Activated CD8-positive, alpha-beta memory T cell treated with anti-CD3 and anti-CD28 coated beads for 48 hours (primary cell): Measurements from ENCODE around the gene ADD2.

Experiments
- DNase-seq, 3 experiments: peaks; one replicate each; pipeline ENCODE4 v3.0.0-alpha.2; 2020; ENCODE audit warnings: low read depth in 2 of 3, low spot score in 2 of 3

ADD2 gene

DNA sequence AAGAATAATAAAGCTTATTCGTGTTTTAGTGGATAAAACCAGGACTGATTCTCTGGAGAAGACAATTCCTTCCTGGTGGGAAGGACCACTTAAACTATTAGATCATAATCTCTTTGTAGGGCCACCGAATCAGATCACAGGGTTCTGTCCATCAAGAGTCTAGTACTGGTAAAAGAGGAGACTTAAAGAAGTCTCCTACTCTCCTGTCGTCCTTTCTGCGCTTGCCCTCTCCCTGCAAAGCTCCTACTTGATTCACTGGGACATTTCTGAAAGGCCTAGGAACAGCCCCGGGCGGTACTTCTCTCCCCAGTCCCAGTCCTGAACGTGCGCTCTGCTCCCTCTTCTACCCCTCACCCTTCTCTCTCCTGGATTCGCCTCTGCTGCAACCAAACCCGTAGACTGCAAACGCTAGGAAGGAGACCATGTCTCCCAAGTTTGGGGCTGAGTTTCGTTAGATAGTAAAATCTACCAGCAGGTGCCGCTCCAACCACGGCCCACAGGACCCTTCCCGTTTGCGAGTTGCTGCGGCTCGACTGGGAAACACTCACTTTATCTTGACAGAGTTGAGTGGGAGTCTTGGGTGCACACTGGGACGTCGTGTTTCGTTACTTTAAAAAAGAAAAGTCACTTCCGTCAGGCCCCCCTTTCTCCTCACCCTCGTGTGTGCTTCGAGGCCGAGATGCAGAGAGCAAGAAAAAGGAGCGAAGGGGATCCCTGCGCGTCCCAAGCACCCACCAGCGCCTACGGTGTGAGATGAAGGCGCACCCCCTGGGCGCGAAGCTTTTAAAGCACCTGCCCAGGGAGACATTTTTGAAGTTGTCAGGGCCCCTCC lies 21.5 kb upstream of the ADD2 start:
- DNase-seq = peak; percentile 31 to 49 (median 46)

DNA sequence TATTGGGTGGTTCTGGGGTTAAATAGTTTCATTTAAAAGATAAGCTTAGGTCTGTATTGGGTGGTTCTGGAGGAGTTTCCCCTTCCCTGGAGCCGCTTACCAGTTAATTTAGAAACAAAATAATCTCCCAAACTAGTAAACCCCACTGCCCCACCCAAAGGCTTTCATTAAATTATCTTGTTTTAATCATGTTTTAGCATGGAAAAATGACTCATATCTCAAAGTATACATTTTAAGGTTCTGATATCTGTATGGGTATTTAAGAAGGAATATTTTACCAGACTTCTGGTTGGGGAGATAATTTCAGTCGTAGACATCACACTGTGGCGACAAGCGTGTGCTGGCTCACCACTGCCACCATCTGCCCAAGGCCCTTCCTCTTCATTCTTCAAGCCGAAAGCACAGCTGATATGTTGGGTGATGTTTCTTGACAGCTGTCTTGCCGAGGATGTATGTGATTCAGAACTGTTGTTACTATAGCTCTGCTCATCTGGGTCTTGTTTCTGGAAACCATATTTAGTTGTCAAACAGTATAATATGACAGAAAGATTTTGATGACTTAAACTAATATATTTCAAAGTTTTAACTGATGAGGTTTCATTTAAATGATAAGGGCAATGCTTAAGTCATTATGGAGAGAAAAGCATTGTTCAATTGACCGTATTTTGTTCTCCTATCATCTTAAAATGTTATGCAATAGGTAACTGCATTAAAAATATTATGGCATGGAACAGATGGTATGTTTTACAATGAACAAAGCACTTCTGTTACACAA lies 17.3 kb upstream of the ADD2 start:
- no peak for DNase-seq

DNA sequence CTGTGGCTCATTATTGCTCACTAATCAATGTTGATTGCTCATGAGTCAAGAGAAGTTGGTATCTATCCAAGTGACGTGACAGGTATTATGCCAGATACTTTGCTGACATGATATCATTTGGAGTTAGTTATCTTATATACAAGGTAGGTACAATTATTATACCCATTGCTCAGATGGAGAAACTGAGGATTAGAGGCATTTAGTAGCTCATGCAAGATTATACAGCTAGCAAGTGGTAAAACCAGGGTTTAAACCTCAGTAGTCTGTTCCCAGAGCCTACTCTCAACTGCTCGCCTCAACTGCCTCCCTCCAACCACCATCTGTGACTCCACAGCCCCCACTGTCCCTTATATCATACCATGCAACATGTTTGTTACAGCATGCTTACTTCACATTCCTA lies 16.3 kb upstream of the ADD2 start:
- DNase-seq = no peak

DNA sequence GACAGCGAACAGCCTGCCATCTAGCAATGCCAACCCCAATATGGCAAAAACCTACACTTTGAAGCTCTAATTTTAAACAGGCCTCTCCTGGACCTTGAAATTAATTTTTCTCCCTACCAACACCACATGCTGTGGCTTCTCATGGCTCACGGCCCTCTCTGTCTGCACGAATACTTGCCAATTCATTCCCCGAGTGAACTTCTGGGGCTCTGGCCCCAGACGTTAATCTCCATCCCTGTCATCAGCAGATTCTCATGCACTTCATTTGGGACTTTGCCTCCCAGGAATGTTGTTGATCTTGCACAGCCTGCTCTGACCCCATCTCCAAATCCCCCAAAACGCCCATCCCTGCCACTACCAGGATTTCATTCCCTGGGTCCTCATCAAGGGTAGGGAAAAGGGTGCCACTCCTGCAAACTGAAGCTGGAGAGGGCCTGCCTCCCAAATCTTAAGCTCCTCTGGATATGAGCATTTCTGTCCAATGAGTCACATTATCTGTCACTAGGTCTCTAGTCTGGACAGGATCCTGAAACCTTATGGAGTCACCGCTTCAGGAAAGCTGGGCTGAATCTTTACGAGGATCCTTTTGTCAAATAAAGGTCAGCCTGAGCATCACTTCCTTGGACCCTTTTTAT lies 12.0 kb upstream of the ADD2 start:
- no peak for DNase-seq

DNA sequence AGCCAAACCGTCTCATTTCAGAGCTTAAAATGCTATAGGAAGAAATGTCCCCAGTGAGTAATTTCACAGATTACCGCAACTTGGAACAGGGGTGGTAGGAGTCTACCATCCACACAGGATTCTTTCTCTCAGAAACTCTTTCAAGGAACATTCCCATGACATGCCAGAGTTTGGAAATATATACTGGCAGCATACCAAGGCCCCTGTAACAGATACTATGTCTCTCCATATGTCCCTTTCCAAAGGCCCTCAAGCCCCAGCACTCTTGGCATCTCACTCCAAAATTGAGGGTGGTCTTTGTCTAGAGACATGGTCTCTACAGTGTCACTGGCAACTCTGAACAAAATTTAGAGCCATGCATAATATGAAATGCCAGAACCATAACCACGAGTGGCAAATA lies 11.5 kb upstream of the ADD2 start:
- no peak for DNase-seq

DNA sequence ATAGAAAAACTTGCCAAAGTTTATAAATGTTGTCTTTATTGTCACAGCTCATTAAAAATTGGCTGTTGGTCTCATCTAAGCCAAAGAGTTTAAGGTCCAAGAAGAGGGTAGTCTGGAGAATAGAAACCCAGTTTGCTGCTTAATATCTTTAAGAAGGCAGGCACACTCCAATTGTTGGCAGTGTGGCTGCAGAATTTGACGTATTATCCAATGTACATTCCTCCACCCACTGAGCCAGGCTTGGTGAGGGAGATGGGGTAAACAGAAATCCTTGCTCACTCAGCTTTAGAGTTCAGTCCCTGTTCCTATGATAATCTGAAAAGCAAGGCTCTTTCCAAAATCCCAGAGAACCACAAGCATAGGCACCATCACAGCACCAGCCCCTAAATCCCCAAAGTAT lies 10.7 kb upstream of the ADD2 start:
- no peak for DNase-seq

DNA sequence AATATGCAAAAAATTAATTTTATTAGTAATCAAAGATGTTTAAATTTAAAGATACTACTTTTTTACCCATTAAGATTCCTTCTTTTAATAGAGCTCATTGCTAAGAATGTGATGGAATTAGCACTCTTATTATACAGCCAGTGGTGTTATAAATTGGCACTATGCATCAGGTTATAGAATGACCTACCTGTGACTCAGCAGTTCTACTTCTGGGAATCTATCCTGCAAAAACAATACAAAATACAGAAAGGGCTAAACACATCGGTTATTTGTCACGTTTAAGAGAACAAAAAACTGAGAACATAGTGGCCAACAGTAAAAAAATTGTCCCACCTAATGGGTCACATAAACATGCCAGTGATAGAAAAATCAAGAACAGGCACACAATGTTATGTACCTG lies 9.4 kb upstream of the ADD2 start:
- DNase-seq = no peak

DNA sequence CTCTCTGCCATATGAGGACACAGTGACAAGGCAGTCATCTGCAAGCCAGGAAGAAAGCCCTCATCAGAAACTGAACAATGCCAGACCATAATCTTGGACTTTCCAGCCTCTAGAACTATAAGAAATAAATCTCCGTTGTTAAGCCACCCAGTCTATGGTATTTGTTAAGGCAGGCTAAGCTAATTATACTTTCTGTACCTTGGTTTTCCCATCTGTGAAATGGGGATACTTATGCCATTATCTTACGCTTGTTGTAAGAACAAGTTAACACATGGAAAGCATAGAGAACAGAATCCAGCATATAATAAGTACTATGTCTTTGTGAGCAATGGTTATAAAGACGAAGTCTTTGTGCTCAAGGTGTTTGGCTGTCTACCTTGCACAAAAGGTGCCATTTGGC lies 8.3 kb upstream of the ADD2 start:
- DNase-seq = no peak

DNA sequence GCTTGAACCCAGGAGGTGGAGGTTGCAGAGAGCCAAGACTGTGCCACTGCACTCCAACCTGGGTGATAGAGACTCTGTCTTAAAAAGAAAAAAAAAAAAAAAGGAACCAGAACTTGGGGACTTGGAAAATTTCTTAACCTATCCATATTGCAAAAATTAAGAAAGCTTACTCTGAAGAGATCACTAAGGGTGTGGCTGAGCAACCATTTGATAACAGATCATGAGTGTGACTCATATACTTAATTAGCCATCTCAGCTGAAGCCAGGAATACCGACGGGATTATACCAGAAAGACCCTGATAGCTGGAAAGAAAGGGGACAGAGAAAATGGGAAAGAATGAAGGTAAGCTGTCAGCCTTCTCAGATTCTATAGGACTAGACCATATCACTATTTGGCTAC lies 7.1 kb upstream of the ADD2 start:
- no peak for DNase-seq

DNA sequence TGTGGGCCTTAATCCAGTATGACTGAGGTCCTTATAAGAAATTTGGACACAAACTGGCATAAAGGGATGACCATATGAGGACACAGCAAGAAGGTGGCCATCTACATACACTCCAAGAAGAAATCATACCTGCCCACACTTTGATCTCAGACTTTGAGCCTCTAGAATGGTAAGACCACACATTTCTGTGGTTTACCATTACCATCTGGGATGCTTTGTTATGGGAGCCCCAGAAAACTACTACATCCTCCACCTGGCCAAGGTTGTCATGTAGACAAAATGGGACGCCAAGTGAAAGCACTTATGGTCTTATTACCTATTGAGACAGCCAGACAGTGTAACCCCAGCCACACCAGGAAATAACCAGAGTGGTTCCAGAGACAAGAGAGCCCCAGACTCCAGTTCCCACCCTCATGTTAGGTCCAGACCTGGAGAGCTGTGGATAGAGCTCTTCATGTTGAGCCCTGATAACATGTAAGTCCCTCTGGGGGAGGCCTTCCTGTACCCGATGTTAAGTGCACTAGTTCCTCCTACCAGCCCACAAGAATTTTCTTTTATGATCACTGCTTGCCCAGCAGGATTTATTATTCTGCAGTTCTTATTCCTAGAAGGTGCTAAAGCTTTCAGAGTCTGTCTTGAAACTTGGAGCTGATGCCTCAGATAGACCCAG lies 4.6 kb upstream of the ADD2 start:
- DNase-seq = no peak

DNA sequence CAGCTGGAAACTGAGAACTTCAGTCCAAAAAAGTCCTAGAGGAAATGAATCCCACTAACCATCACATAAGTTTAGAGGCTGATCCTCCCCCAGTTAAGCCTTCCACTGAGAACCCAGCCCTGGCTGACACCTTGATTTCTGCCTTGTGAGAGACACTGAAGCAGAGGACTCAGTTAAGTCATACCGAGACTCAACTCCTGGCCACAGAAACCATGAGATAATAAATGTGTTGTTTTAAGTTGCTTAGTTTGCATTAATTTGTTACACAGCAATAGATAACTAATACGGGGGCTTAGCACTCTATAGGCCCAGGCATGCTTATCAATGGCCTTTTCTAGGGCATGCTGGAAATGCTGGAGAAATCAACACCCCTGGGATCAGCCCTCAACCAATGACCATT lies 3.4 kb upstream of the ADD2 start:
- no peak for DNase-seq

DNA sequence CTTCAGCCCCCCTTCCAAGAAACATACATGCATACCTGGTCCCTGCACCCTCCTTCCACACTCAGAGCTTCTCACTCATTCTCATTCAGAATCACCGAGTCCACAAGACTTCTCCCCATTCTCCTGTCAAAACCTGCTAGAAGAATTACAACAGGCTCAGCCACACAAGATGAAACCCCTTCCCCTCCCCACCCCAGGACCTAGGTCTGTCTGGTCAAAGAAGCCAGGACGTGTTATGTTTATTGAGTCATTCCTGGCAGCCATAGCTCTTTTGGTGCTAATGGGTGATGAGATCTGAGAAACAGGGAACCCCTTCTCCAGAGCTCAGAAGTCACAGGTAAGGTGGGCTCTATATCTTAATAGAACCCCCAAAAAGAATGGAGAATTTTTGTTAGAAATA lies 1.4 kb upstream of the ADD2 start:
- DNase-seq = no peak

DNA sequence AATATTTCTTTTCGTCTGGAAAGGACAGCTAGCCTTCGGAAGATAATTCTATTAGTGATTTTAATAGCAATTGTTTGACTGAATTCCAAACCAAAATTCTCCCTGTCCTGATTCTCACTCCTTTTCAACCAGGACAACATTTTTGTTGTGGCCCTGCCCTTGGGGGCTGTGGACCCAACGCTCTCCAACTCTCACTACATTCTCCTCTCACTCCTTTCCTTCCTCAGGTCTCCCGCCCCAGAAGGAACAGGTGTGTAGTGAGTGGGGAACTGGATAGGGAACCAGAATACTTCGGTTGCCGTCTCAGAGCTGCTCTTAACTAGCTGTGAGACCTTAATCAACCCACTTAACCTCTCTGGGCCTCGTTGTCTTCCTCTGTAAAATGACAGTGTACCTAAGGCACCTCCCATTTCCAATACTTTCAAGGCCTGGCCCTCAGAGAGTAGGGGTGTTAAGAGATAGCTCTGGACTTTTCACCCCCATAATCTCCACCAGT lies 638 bp upstream of the ADD2 start:
- no peak for DNase-seq

DNA sequence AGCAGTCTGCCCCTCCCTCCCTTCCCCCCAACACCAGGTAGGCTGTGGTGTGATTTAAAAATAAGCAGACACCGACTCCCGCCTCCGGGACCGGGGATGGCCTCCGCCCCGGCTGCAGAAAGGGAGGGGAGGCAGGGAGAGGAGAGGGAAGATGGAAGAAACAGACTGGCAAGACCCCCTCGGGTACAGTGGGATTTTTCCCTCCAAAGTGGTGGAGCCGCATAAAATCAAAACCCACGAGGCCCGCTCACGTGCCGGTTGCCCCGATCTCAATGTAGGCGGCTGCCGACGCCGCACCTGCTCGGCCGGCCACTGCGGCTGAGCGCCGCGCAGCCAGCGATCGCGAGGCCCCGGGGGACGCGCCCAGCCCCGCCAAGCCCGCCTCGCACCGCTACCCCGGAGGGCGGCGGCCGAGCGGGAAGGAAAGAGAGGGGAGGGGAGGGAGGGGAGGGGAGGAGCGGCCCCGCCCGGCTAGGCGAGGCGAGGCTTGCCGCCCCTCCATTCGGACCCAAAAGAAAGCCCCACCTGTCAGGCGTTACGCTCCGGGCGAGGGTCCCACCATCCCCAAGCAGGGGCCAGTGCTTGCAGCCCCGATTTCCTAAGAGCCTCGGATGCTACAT lies 811 bp downstream of the ADD2 start:
- DNase-seq = no peak

DNA sequence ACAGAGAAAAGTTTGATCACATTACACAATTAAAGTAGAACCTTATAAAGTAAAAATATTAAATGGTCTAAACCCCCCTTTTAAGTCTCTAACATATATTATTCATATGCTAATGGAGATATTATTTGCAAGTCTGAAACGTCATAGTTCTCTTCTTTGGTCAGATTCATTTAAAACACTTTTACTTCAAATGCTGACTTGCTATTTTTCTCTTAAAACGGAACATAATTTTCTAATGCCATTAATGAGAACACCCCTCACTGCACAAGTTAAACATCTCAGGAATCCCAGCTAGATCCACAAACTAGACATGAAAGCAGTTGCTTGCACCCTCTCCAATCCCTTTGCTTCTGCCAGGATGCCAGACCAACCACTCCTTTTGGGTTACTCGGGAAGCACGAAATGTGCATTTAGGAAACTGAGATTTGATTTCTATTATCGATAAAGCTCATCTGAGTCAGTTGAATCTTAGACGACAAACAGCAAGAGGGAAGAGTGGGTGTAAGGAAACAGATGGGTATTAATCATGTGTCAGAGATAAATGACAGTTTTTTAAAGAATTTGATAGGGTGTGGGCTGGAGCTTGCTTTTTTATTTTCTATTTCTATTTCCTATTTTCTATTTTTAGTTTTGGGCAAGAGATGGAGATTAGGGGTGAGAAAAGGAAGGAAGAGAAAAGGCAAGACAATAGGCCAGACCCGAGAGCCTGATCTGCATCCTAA lies 1.5 kb downstream of the ADD2 start:
- no peak for DNase-seq

DNA sequence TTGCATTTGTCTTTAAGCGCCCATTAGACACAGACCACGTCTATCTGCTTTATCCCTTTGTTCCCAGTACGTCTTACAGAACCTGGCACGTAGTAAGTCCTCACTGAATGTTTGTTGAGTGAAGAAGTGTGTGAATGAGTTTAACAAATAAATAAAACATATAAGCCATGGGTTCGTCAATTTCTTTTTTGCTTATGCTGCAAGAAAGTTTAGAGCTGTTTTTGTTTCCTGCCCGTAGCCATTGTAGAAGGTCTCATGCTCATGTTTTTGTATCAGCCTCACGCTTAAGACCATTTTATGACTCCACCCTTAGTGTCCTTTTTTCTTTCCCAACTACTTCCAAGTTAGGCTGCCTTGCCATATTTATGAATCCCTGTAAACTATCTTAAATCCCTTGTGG lies 2.5 kb downstream of the ADD2 start:
- no peak for DNase-seq

DNA sequence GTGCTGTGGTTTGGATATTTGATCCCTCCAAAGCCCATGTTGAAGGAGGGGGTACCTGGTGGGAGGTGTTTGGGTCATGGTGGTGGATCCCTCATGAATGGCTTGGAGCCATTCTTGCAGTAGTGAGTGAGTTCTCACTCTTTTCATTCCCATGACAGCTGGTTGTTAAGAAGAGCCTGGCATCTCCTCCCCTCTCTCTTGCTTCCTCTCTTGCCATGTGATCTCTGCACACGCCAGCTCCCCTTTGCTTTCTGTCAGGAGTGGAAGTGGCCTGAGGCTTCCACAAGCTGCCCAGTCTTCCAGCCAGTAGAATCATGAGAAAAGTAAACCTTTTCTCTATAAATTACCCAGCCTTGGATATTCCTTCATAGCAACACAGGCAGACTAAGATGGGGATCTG lies 8.6 kb downstream of the ADD2 start:
- no peak for DNase-seq

DNA sequence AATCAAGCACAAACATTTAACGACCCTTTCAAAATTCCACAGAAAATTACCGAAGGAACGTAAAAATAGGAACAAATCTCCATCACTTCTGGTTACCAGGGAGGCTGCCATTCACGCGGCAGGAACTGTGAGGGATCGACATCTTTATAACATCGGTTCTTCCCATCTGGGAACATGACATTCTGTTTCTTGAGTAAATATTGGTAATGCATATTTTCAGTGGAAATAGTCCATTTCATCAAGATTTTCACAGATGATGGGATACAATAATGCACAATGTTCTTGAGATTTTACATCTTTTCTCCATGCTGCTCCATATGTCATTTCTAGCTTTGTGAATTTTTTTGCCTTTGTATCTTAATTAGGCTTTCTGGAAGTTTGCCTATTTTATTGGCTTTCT lies 10.0 kb downstream of the ADD2 start:
- no peak for DNase-seq

DNA sequence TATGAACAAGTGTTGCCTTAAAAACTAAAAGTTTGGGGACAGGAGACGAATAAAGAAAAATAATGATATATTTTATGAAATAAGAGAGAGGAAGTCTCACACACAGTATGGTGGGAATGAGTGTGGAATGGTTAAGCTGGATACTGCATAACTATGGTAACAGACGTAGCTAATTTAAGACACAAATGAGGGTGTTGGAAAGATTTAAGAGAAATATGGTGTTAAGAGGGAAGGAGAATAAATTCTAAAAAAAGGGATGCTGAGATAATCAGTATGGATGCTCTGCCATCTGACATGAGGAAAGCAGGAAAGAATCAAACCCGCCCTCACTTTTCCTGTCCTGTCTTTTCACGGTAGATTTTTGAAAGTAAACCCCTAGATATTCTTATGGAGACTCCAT lies 10.6 kb downstream of the ADD2 start:
- no peak for DNase-seq

DNA sequence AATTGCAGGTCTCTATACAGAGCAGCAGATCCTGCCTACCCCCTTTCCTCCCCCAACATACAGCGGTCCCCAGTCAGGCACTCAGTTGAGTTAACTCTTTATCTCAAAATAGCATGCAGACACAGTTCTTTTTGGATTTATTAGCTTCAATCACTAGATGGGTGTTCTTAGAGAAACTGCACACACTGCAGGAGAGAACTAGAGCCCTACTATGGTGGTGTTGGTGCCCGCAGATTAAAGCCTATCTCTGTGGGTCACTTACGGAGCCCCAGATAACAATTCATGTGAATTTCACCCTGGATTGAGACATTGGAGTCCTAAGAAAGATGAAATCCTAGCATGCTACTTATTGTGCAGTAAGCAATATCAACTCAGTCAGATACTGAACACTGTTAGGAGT lies 11.9 kb downstream of the ADD2 start:
- no peak for DNase-seq
